ENCODE results near the gene WDR45B.

- TF ChIP-seq CTCF (IDR thresholded peaks at IDR 0.05) (no peak), POLR2A (IDR thresholded peaks at IDR 0.05) (no peak), POLR2AphosphoS5 (IDR thresholded peaks at IDR 0.05) (no peak)
Observed at GRCh38 chr17:82589851-82590180, 58.4 kb downstream of the WDR45B start.

All from breast epithelium (tissue), 3 donors.